ENCODE measurements around the gene PPM1F.
"Not testable (repeated sequence)": the region's sequence is repeated elsewhere in the genome, so short reads cannot be mapped to it uniquely, and the experiment has no call there.

The PPM1F gene

DNA sequence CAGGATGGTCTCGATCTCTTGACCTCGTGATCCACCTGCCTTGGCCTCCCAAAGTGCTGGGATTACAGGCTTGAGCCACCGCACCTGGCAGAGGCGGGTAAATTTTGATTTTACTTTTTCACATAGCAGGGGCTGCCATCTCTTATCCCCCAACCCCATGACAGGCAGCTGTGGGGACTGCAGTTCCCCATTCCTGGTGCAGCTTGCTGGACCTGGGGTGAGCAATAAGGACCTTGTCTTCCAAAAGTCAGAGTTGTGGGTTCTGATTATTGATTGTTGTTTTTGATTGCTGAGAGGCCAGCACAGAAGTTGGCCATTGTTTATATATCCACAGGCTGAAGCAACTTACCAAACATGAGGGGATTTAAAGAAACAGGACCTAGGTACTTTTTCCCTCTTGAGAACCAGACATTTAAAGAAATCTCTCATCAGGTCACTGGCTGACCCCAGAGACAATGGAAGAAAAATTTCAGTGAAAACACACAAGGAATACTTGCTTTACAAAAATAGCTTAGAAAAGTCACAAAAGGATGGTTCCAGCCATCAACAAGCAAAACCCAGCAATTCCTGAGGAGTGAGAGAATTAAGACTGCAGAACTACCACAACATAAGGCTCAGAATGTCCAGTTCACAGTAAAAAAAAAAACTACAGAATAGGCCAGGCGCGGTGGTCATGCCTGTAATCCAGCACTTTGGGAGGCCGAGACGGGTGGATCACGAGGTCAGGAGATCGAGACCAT, 63.2 kb downstream of the PPM1F start:
- DNase-seq (ENCODE audit: low spot score) = no peak

GRCh38 chr22:21887841-21888240, 64.8 kb downstream of the PPM1F start:
- DNase-seq (ENCODE audit: low spot score) = no peak

- not testable (repeated sequence) for DNase-seq (ENCODE audit: low spot score)
Observed at GRCh38 chr22:21883930-21884329, 68.7 kb downstream of the PPM1F start.

DNA sequence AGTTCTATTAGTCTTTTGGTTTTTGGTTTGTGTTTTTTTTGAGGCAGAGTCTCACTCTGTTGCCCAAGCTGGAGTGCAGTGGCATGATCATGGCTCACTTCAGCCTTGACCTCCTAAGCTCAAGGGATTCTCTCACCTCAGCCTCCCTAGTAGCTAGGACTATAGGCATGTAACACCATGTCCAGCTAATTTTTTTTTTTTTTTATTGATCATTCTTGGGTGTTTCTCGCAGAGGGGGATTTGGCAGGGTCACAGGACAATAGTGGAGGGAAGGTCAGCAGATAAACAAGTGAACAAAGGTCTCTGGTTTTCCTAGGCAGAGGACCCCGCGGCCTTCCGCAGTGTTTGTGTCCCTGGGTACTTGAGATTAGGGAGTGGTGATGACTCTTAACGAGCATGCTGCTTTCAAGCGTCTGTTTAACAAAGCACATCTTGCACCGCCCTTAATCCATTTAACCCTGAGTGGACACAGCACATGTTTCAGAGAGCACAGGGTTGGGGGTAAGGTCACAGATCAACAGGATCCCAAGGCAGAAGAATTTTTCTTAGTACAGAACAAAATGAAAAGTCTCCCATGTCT, 69.8 kb downstream of the PPM1F start:
- not testable (repeated sequence) for DNase-seq (ENCODE audit: low spot score)

- no peak for DNase-seq (ENCODE audit: low spot score)
Observed at GRCh38 chr22:21881841-21882753, 70.6 kb downstream of the PPM1F start.

DNA sequence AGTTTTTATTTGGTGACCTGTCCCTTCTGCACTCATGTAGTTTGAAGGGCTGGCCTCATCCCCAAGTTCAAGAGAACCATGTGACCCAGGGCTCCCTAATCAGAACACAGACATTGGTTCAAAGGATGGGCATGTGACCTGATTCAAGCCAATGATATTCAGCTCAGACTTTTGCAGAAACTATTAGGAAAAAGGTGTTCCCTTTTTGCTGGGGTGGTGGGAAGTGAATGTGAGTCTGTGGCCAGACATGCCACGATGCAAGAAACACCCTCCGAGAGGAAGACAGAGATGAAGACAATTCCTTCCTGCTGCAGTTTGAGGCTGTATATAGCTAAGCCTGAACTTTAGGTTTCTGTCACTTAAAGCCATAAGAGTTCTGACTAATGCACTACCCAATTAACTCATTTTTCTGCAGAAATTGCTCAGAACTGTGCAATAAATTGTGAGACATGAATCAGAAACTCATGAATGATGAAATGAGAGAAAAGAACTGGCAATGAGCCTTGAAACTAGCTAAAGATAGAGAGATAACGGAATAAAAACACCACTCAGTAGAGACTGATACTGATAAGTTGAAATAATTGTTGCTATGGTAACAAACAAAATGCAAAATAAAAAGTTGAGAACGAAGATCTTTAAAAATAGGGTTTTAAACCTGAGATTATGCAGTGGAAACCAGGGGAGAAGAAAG, 76.0 kb downstream of the PPM1F start:
- DNase-seq (ENCODE audit: low spot score) = no peak

GRCh38 chr22:21874953-21875352, 77.7 kb downstream of the PPM1F start:
- DNase-seq (ENCODE audit: low spot score) = not testable (repeated sequence)

DNA sequence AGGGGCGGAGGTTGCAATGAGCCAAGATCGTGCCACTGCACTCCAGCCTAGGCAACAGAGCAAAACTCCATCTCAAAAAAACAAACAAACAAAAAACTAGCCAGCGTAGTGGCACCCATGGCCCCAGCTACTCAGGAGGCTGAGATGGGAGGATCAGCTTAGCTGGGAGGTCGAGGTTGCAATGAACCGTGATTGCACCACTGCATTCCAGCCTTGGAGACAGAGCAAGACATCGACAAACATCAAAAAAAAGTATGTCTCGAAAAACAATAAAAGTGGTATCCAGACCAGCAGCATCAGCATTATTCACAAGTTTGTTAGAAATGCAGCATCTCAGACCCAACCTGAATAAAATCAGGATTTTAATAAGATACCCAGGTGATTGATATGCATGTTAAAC, 79.0 kb downstream of the PPM1F start:
- DNase-seq (ENCODE audit: low spot score) = no peak

- not testable (repeated sequence) for DNase-seq (ENCODE audit: low spot score)
Observed at GRCh38 chr22:21872741-21873140, 79.9 kb downstream of the PPM1F start.

All from germinal center (tissue), 1 donor.